Ishikawa (cell line): Measurements from ENCODE around the gene SH3RF3.

Experiments used
- CEBPB ChIP-seq: IDR thresholded peaks from 2 replicates; pipeline ENCODE4 v1.6.1; 2012
- CREB1 ChIP-seq: IDR thresholded peaks from 2 replicates; pipeline ENCODE4 v1.6.1; 2012; ENCODE audit warnings: low read depth
- EGR1 ChIP-seq: IDR thresholded peaks from 2 replicates; pipeline ENCODE4 v1.6.1; 2012
- EP300 ChIP-seq: IDR thresholded peaks from 2 replicates; pipeline ENCODE4 v1.6.1; 2012; ENCODE audit warnings: borderline replicate concordance
- FOXM1 ChIP-seq: IDR thresholded peaks from 2 replicates; pipeline ENCODE4 v1.6.1; 2012; ENCODE audit warnings: low read depth, borderline replicate concordance
- NFIC ChIP-seq: IDR thresholded peaks from 2 replicates; pipeline ENCODE4 v1.6.1; 2012
- RAD21 ChIP-seq: IDR thresholded peaks from 2 replicates; pipeline ENCODE4 v1.6.1; 2012; ENCODE audit warnings: low read depth
- REST ChIP-seq: IDR thresholded peaks from 2 replicates; pipeline ENCODE4 v1.6.1; 2012; ENCODE audit warnings: low read depth, mild to moderate bottlenecking
- TAF1 ChIP-seq: IDR thresholded peaks from 2 replicates; pipeline ENCODE4 v1.6.1; 2012; ENCODE audit warnings: low read depth, mild to moderate bottlenecking
- TCF12 ChIP-seq: IDR thresholded peaks from 2 replicates; pipeline ENCODE4 v1.6.1; 2012; ENCODE audit warnings: low read depth
- TEAD4 ChIP-seq: IDR thresholded peaks from 2 replicates; pipeline ENCODE4 v1.6.1; 2012
- YY1 ChIP-seq: IDR thresholded peaks from 2 replicates; pipeline ENCODE4 v1.6.1; 2012; ENCODE audit warnings: low read depth
- ZBTB7A ChIP-seq: IDR thresholded peaks from 2 replicates; pipeline ENCODE4 v1.6.1; 2012; ENCODE audit warnings: low read depth
- TF ChIP-seq, protein P1 (sequence below): IDR thresholded peaks from 2 replicates; pipeline ENCODE4 v1.6.1; 2012
- TF ChIP-seq, protein P2 (sequence below): IDR thresholded peaks from 2 replicates; pipeline ENCODE4 v1.6.1; 2012

Gene SH3RF3

DNA sequence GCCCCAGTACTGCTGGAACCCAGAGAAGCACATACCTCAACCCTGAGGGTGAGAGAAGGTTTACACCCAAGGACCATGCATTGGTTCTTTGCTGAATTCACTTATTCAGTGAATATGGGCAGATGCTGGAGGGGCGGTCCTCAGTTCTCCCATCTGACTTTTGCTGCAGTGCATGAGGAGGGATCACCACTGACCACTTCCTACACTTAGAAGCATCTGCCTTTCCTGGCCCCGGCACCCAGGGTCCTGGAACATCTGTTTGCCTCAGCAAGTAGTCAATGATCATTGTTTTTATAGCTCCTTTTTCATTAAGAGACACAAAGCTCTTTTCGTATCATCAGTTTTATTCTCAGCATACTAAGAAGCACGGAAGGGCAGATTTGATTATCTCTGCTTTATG lies 211.4 kb downstream of the SH3RF3 start:
- no peak for TF ChIP-seq YY1
- TF ChIP-seq EP300 = no peak
- TF ChIP-seq REST = no peak
- no peak for TF ChIP-seq TAF1
- TF ChIP-seq, protein P1, sequence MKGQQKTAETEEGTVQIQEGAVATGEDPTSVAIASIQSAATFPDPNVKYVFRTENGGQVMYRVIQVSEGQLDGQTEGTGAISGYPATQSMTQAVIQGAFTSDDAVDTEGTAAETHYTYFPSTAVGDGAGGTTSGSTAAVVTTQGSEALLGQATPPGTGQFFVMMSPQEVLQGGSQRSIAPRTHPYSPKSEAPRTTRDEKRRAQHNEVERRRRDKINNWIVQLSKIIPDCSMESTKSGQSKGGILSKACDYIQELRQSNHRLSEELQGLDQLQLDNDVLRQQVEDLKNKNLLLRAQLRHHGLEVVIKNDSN = no peak
- TF ChIP-seq, protein P2, sequence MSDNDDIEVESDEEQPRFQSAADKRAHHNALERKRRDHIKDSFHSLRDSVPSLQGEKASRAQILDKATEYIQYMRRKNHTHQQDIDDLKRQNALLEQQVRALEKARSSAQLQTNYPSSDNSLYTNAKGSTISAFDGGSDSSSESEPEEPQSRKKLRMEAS = no peak
- no peak for TF ChIP-seq CREB1
- TF ChIP-seq CEBPB = no peak
- TF ChIP-seq EGR1 = no peak
- TF ChIP-seq TCF12 = no peak
- no peak for TF ChIP-seq FOXM1
- no peak for TF ChIP-seq ZBTB7A

DNA sequence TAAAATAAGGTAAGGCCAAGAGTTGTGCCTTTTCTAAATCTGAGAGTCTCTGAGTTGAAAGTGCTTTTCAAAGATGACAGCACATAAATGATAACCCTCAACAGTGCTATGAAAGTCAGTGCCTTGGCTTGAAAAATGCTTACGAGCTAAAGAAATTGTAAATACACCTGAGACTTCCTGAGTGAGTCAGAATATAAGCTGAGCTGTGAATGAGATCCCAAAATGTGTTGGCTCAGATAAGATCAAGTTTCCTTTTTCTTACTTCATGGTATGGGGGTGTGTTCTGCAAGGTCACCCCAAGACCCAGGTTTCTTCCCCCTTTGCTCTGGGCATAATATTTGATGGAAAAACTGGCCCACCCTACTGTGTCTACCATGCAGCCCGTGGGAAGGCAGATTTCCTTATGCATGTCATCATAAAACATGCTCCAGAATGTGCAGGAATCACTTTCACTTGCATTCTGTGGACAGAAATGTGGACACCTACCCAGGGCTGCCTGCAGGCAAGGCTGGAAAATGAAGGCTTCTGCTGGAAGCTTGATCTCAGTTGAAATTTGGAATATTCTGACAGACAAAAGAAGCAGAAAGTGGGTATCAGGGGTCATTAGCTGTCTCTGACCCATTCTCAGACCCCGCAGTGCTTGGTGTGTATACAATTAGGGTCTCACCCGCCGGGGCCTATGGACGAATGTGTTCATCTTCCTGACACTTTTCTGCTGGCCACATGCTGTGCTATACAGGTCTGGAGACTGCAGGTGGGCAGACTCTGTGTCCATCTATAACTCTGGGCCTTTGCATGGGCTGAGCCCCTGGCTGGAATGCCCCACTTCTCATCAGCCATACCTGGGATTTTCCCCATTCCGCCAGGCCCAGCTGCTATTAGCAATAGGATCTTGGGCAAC lies 212.6 kb downstream of the SH3RF3 start:
- TF ChIP-seq, protein P1 = no peak
- no peak for TF ChIP-seq TAF1
- TF ChIP-seq, protein P2 = no peak

GRCh38 chr2:109342256-109342850 lies 213.3 kb downstream of the SH3RF3 start:
- TF ChIP-seq TCF12 (no peak), FOXM1 (no peak), NFIC (no peak), ZBTB7A (no peak), TAF1 (no peak), CREB1 (no peak), YY1 (no peak), EP300 (no peak), EGR1 (no peak), REST (no peak), CEBPB (no peak), TEAD4 (no peak), RAD21 (no peak)
- TF ChIP-seq, protein P2 = no peak
- TF ChIP-seq, protein P1 = no peak

- TF ChIP-seq REST (no peak), TAF1 (no peak), YY1 (no peak), TCF12 (no peak), ZBTB7A (no peak), EP300 (no peak), FOXM1 (no peak), CREB1 (no peak), CEBPB (no peak), TEAD4 (no peak), NFIC (no peak), RAD21 (no peak), EGR1 (no peak)
- TF ChIP-seq, protein P2 = no peak
- TF ChIP-seq, protein P1 = no peak
These were observed 213.9 kb downstream of the SH3RF3 start for GRCh38 chr2:109342930-109343329.
